Activated CD4-positive, alpha-beta T cell treated with anti-CD3 and anti-CD28 coated beads for 4 hours (primary cell): ENCODE results near the gene TMEM134.
A peak's percentile ranks its signal among the peaks of the same experiment; 100 is the strongest.
"Not testable (repeated sequence)": the region's sequence is repeated elsewhere in the genome, so short reads cannot be mapped to it uniquely, and the experiment has no call there.

Experiments used
- DNase-seq, 2 donors: peaks; one replicate each; pipeline ENCODE4 v3.0.0-alpha.2; 2020

TMEM134 gene

DNA sequence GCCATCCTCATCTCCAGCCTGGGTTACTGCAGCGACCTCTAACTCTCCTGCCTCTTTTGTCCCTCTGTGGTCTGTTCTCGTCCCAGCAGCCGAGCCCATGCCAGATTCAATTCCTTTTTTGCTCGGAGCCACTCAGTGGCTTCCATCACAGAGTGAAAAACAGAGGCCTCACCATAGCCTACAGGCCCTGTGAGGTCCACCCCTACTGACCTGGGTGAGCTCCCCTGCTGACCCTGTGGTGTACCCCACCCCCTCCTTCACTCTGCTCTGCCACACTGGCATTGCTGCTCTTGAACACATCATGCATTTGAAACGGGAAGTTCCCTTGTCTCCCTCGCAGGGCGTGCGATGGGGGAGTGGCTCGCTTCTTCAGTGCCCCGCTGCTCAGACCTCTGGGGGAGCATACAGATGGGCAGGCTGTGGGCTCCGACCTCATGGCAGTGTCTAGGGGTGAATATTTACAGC lies 15.8 kb upstream of the TMEM134 start:
- peak; percentile 49 to 57 for DNase-seq

DNA sequence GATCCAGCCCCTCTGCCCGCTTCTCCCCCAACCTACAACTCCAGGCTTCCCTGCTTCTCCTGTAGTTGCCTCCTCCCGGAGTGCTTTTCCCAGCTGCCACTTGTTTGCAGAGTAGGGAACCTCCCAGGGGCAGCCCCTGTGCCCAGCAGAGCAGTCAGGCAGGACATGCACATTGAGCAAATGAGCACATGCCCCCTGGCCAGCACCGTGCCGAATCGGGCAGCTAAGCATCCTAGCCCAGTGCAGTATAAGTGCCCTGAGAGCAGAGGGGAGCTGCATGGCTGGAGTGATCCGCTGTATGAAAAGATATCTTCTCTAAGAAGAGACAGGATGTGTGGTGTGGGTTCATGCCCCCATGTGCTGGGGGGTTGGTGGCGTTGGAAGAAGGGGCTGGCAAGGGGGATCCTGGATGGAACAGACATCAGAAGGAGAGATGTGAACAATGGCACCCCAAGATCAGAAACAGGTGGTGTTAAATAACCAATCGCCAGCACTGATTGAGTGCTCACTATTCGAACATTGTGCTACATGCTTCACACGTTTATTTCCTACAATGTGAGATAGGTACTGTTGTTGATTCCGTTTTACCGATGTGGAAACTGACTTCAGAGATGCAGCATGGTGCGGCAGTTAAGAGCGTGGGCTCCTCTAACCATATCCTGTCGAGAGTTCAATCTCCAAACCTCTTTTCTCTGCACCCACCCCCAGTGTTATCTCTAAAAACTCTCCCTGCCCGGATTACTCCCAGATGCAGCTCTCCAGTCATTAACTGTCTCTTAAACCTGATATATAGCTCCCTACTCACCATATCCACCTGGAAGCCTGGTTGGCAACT lies 15.0 kb upstream of the TMEM134 start:
- DNase-seq, result peak in 1 of 2 donors; percentile 40

DNA sequence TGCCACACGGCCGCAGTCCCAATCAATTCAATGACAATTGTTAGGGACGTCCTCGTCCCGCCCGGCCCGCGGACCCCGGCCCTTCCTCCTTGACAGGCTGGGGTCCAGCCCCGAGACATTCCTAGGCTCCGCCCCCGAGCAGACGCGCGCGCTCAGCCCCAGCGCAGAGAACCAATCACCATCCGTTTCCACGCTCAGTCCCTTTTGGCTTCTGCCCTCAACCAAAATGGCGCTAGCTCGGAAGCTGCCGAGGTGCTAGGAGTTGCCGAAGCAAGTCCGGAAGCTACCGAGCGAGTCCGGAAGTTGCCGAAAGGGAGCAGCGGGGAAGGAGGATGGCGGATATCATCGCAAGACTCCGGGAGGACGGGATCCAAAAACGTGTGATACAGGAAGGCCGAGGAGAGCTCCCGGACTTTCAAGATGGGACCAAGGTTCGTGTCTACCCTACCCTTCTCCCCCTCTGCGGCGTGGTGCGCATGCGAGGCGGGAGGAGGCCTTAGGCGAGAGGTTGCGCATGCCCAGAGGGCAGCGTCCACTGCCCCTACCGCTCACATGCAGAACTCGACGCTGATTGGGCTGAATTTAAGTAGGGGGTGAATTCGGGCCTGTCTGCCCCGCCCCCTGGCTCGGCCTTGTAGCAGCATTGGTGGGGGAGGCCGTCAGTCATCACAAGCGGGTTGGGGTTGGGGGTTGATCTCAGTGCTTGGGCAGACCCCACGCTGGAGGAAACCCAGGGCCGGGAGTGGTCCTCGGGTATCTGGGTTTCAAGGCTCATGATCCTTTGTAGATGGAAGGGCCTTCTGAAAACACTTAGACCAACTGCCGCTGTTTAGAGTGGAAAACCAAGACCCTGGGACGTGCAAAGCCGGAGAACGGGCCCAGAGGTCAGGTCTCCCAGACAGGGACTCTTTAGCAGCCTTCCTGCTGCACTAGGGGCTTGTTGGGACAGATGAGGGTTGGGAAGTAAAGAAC lies 14.1 kb upstream of the TMEM134 start, which contains the start of gene AIP:
AIP (plus strand) TSS at position 200 of the 972 bp plus-strand sequence; CDS start at position 333, 133 bp downstream.
- peak; percentile 94 to 96 for DNase-seq

DNA sequence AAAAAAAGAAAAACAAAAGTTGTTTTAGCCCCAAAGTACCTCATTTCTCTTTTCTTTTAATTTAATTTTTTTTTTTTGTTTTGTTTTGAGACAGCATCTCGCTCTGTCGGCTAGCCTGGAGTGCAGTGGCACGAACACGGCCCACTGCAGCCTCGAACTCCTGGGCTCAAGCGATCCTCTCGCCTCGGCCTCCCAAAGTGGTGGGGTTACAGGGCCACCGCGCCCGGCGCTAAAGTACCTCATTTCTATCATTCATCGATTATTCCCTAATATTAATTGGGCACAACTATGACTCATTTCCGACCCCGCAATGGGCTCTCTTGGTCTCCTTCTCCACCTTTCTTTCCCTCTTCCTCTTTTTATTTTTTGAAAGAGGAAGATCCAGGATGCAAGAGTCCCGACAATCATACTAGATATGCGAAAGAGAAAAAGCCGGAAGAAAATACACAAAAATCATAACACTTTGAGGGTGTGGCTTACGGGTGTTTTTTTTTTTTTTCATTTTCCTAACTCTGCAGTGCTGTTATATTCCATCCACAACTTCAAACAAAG lies 13.3 kb upstream of the TMEM134 start:
- DNase-seq, result no peak

DNA sequence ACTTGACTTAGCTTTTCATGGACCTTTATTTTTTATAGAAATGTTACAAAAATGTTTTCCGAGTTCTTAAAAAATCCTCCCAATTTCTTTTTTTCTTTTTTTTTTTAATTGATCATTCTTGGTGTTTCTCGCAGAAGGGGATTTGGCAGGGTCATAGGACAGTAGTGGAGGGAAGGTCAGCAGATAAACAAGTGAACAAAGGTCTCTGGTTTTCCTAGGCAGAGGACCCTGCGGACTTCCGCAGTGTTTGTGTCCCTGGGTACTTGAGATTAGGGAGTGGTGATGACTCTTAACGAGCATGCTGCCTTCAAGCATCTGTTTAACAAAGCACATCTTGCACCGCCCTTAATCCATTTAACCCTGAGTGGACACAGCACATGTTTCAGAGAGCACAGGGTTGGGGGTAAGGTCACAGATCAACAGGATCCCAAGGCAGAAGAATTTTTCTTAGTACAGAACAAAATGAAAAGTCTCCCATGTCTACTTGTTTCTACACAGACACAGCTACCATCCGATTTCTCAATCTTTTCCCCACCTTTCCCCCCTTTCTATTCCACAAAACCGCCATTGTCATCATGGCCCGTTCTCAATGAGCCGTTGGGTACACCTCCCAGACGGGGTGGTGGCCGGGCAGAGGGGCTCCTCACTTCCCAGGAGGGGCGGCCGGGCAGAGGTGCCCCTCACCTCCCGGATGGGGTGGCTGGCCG lies 8.4 kb upstream of the TMEM134 start:
- DNase-seq, result not testable (repeated sequence)

DNA sequence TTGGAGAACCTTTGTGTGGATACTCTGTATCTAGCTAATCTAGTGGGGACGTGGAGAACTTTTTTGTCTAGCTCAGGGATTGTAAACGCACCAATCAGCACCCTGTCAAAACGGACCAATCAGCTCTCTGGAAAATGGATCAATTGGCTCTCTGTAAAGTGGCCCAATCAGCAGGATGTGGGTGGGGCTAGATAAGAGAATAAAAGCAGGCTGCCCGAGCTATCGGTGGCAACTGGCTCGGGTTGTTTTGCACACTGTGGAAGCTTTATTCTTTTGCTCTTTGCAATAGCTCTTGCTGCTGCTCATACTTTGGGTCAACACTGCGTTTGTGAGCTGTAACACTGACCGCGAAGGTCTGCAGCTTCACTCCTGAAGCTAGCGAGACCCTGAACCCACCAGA lies 7.6 kb upstream of the TMEM134 start:
- not testable (repeated sequence) for DNase-seq

DNA sequence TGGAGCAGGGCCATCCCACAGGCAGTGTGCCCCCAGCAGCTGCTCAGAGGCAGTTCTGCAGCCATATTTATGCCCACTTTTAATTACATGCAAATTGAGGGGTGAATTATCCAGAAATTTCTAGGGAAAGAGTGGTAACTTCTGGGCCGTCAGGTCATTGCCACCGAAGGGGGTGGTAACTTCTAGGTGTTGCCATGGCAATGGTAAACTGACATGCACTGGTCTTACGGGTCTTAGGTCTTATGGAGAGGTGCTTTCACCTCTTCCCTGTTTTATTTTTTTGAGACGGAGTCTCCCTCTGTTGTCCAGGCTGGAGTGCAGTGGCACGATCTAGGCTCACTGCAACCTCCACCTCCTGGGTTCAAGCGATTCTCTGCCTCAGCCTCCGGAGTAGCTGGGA lies 3.8 kb upstream of the TMEM134 start:
- DNase-seq, result no peak

DNA sequence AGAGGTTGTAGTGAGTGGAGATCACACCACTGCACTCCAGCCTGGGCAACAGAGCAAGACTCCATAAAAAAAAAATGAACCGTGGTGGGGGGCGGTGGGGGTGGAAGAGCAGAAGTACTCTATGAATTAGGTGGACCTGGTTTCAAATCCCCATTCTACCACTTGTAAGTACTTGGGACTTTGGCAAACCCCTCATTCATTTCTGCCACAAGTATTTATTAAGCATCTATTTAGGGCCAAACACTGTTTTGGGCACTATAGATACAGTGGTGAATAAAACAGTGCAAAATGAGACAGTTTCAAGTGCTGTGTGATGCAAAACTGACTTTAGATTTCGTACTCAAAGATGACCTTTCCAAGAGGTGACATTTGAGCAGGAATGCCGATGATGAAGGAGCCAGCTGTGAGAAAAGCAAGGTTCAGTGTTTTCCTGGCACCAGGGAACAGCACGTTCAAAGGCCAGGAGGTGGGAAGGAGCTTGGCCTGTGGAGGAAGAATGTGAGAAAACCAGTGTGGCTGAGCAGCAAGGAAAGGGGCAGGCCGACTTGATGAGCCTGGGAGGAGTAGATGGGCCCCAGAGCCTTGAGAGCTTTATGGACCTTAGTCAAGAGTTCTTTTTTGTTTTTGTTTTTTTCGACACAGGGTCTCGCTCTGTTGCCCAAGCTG lies 1.4 kb upstream of the TMEM134 start:
- no peak for DNase-seq

DNA sequence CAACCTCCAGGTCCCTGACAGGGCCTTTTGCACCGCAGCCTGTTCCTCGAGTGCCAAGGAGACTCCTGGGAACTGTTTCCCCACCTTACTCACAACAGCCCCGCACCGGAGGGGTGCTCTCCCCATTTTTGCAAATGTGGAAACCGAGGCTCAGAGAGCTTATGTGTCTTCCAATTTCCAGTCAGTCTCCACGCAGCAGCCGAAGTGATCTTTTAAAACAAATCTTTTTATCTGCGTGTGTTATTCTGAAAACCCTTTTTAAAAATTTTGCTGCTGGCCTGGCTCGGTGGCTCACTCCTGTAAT lies 409 bp upstream of the TMEM134 start:
- no peak for DNase-seq

DNA sequence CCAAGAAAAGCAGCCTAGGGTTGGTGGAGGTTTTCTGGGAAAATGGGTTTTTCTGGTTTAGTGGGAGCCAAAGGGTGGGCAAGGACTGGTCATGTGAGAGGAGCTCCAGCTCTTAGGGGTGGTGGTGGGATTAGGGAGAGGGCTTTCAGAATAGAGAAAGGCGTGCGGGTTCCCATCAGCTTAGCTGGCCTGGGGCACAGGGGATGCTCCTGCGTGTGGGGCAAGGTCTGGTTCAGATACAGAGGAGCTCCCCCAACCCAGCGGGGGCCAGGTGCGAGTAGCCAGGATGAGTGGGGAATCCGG lies 644 bp downstream of the TMEM134 start:
- no peak for DNase-seq

DNA sequence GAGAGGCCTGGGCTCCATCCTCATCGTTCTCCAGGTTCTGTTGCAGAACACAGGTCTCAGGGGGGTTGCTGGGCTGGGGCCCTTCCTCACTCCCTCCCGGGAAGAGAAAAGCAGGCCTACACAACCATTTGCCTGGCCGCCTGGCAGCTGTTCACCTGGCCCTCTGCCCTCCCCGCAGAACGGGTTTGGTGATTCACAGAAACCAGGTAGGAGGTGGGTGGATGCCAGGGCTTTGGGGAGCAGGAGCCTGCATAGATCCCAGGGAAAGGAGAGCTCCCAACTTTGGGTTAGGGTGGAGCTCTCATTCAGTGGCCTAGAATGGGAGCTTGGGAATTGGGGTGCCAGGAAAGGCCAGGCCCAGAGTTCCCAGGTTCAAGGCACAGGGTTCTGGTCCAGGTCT lies 995 bp downstream of the TMEM134 start:
- peak in 1 of 2 donors; percentile 36 for DNase-seq

DNA sequence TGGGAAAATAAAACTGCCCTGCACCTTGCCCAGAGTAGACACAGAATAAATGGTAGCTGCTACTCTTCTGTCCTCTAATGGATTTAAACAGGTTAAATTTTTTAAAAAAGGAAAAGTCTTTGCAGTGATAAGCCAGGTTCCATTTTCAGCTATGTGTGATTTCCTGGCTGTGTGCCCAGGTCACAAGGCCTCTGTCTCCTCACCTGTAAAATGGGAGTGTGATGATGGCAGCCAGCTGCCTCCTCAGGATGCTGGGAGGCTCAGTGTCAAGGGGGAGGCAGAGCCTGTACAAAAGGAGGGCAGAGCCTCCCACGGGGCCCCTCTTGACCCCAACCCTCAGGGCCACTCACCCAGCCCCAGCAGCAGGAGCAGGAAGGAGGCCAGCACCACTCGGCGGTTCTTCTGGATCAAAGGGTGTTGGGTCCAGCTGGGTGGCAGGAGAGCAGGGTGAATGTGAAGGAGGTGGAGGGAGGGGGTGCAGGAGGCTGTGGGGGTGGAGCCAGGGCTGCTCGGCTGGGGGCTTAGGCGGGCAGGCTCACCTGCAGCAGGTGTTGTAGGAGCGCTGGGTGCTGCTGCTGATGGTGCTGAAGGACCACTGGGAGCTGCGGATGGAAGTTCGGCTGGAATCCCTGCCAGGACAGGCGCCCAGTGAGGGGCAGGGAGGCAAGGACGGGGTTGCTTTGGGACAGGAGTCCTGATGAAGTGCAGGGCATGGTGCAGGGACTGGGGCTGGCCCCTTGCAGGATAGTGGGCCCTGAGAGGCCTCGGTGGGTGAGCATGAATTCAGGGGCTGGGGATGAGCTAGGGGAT lies 1.9 kb downstream of the TMEM134 start:
- DNase-seq, result no peak

DNA sequence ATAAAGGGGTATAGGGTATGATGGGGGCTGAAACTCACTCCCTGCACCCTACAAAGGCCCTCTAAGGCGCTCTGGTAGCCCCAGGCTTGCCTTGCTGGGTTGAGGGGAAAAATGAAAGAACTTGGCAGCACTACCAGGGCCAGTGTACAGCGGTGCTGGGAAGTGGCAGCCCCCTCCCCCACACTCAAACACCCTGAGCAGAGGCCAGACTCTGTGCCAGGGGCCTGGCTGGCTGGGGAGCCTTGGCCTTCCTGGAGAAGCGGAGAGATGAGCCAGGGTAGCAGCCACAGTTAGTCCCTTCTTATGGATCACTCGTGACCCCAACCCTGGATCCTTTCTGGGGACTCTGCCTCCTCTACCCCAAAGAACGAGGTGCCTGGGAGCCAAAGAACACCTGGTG lies 2.7 kb downstream of the TMEM134 start:
- DNase-seq, result no peak

DNA sequence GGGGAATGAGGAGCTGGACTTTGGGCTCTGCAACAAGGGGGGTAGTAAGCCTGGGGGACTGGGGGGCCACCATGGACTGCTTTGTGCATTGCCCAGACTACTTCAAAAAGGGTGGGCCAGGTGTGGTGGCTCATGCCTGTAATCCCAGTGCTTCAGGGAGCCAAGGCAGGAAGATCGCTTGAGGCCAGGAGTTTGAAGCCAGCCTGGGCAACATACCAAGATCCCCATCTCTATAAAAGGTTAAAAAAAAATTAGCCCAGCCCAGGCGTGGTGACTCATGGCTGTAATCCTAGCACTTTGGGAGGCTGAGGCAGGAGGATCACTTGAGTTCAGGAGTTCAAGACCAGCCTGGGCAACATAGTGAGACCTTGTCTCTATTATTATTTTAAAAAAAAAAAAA lies 3.5 kb downstream of the TMEM134 start:
- DNase-seq, result not testable (repeated sequence)

DNA sequence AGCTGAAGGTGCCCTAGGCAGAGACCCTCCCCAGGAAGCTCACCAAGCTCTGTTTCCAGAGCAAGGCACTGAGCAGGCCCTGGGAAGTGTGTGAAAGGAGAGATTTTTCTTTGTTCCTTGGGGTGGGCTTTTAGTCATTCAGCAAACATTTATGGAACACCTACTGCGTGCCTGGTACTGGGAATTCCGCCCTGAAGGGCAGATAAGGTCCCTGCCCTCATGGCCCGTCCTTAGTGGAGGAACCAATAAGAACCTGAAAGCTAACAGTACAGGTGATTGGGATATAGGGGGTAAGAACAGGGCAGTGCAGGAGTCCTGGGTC lies 3.9 kb downstream of the TMEM134 start:
- DNase-seq, result no peak

DNA sequence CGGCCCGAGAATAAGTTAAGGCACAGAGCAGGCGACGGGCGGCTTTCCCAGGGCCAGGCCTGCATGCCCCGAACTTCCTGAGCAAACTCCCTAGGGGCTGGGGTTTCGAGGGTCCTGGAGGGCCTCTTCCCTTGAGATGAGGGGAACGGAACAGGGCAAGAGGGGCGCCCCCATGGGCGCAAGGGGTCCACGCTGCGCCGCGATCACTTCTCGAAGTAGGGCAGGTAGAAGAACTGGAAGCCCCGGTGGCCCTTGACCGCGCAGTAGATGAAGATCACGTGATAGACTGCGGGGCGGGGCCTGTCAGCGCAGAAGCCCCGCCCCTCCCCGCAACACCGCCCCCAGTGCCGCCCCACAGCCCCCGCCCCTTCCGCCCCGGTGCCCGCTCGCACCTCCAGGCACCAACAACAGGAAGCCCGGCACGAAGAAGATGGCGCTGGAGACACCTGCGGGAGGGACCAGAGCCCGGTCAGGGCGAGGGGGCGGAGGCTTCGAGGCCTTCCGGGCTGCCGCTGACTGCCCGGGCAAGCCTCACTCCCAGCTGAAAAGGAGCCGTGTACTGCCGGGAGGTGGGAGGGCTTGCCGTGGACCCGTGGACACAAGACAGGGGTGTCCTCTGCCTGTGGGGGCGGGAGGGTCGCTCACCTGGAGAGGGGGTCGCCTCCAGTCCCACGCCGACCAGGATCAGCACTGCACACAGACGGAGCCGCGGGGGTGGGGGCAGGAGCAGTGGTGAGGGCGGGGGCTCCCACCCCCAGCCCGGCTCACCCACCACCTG lies 4.5 kb downstream of the TMEM134 start:
- peak; percentile 86 to 92 for DNase-seq

DNA sequence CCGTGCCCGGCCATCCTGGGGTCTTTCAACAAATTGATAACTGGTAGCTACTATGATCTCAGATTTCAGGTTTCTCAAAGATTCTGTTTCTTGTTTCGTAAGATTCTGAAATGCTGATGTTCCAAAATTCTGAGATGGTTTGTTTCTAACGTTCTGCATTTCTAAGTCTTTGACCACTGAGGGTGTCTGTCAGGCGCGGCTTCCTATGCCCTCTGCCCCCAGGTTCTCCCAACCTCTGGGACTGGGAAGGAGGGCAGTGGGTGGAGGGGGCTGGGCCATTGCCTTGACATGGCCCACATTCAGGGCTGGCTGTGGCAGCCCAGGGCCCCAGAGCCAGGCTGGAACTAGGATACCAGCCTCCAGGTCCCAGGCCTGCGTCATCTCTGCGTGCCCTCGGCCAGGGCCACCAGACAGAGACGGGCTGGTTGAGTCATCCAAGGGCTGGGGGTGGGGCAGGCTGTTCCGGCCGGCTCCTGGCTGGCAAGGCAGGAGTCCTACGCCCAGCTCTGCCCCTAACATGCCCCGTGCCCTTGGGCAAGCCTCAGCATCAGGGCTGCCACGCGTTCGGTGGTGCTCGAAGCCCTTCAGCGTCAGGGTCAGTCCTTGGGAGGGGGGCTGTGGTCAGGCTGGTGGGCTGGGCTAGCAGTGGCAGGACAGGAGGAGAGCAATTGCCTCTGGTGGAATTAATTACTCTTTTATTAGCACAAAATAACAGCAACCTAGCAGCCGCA lies 5.2 kb downstream of the TMEM134 start:
- no peak for DNase-seq

DNA sequence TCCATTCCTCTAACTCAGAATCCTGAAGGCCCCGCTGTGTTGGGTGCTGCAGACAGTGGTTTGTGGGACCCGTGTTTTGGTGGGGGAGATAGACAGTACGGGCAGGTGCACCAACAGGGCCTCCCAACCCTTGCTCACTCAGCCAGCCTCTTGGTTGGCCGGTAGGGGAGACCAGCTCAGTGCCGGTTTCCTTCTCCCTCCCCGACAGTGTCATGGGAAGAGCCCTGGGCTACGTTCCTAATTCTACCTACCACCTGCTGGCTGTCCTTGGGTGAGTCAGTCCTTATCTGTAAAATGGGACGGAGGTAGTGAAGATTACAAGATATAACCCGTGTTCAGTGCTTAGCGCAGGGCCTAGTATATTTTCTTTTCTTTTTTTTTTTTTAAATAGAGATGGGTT lies 5.9 kb downstream of the TMEM134 start:
- DNase-seq, result no peak

DNA sequence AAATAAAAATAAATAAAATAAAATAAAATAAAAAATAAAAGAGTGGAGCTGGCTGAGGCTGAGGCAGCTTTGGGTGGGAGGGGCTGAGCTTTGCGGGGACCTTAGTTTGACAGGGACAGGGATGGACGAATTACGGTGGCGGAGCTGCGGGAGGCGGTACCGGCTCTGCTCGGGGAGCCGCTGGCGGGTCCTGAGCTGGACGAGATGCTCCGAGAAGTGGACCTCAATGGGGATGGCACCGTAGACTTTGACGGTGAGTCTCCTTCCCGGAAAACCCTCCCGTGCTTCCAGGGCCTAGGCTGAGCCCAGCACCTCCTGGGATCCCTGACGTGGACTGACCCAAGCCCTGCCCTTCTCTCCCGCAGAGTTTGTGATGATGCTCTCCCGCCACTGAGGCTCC lies 10.8 kb downstream of the TMEM134 start:
- no peak for DNase-seq

DNA sequence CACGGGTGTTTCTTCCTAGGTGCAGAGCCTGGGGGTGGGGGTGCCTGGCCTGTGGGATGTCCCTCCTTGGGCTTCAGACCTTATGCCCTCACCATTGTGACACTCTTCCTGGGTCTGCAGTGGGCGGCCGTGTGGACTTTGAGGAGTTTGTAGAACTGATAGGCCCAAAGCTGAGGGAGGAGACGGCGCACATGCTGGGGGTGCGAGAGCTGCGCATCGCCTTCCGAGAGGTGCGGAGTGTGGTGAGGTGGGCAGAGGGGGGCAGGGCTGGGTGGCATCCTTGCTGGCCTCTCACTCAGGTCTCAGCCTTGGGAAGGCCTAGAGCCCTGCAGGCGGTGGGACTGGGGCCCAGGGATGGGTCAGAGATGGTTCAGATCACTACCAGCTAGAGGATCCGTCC lies 11.6 kb downstream of the TMEM134 start:
- DNase-seq, result no peak
